GM12878 (cell line): Measurements from ENCODE around the gene RAB35. TPM values are rescaled to one million over a fixed set of nuclear protein-coding genes. Genes with fewer than 3 reads are reported as not detected.

ENCODE experiments used
- ATAC-seq: fragments of 200-7000 bp; cut with Tn5 transposase; 3 replicates; pipeline ENCODE4 v1.9.1; 2020; ENCODE audit warnings: mild to moderate bottlenecking, moderate library complexity
- BruUV-seq: library from RNA; stranded (reverse); fragments of 400-500 nt; replicated peaks from 2 replicates; lab custom pipeline; 2021; lab: Mats Ljungman, UMichigan
- CTCF ChIA-PET: fragments of 300-600 bp; sonication (Branson Sonifier 250); formaldehyde crosslinking; extraction: SDS; loops from one replicate; lab custom pipeline; 2021; ENCODE audit warnings: inconsistent platforms; lab: Yijun Ruan, JAX
- POLR2A ChIA-PET: fragments of 350-600 bp; formaldehyde crosslinking; extraction: SDS; loops from one replicate; lab custom pipeline; 2021; ENCODE audit warnings: inconsistent platforms; lab: Charles Lee
- RAD21 ChIA-PET: fragments of 300-600 bp; sonication (Branson Sonifier 250); formaldehyde crosslinking; loops from one replicate; lab custom pipeline; 2023; ENCODE audit warnings: antibody characterized with exemption; ENCODE audit not compliant: unreplicated experiment; lab: Charles Lee
- SMC1A ChIA-PET: fragments of 300-600 bp; sonication (Branson Sonifier 250); formaldehyde crosslinking; loops from one replicate; lab custom pipeline; 2023; ENCODE audit not compliant: unreplicated experiment, uncharacterized antibody; lab: Charles Lee
- DNase-seq: peaks from one replicate; pipeline ENCODE4 v3.0.0-alpha.2; 2011; ENCODE audit warnings: low read depth, low spot score
- FAIRE-seq: peaks from 3 replicates; lab custom pipeline; 2011; peaks lifted over from hg19 to GRCh38; lab: Jason Lieb, UNC
- H2AFZ ChIP-seq: 2 replicates; pipeline ENCODE4 v1.6.0; 2011; ENCODE audit warnings: low read depth, low read length, control low read depth; ENCODE audit not compliant: control insufficient read depth
- H3K27ac ChIP-seq: 2 replicates; pipeline ENCODE4 v1.5.1; 2011; ENCODE audit warnings: control low read depth; ENCODE audit not compliant: control insufficient read depth, insufficient read depth
- H3K27me3 ChIP-seq, 2 experiments: replicated peaks in 1 of 2; 2 replicates each; pipeline versions ENCODE4 v1.6.0 to v1.6.1; 2011; ENCODE audit warnings: low read length in 1 of 2; ENCODE audit not compliant: control insufficient read depth in 2 of 2, insufficient read depth in 2 of 2
- H3K36me3 ChIP-seq, 2 experiments: 2 replicates each; pipeline ENCODE4 v1.5.1; 2011; ENCODE audit warnings: low read length in 1 of 2; ENCODE audit not compliant: control insufficient read depth in 2 of 2, insufficient read depth in 2 of 2
- H3K4me1 ChIP-seq: 2 replicates; pipeline ENCODE4 v1.6.1; 2011; ENCODE audit warnings: mild to moderate bottlenecking, low read length, moderate library complexity, mixed read lengths; ENCODE audit not compliant: control insufficient read depth, insufficient read depth
- H3K4me2 ChIP-seq: 2 replicates; pipeline ENCODE4 v1.6.0; 2011; ENCODE audit warnings: control low read depth; ENCODE audit not compliant: control insufficient read depth, insufficient read depth
- H3K4me3 ChIP-seq: fragments of 200-600 bp; sonication (generic); 2 replicates; pipeline ENCODE4 v1.5.1; 2016
- H3K79me2 ChIP-seq: 2 replicates; pipeline ENCODE4 v1.6.0; 2011; ENCODE audit warnings: low read length; ENCODE audit not compliant: control insufficient read depth, insufficient read depth
- H3K9ac ChIP-seq: 2 replicates; pipeline ENCODE4 v1.8.0; 2011; ENCODE audit warnings: low read length, control low read depth, mixed read lengths; ENCODE audit not compliant: control insufficient read depth, insufficient read depth
- H3K9me3 ChIP-seq: replicated peaks from 3 replicates; pipeline ENCODE4 v1.5.1; 2011; ENCODE audit warnings: mild to moderate bottlenecking, low read length; ENCODE audit not compliant: control insufficient read depth, insufficient read depth
- H4K20me1 ChIP-seq: 2 replicates; pipeline ENCODE4 v1.6.0; 2011; ENCODE audit not compliant: control insufficient read depth, insufficient read depth
- ASH2L ChIP-seq: fragments of 300-600, 200-600 bp; sonication (generic); IDR thresholded peaks from 2 replicates; pipeline ENCODE4 v1.6.1; 2017; ENCODE audit warnings: low read depth, mild to moderate bottlenecking, borderline replicate concordance
- CBFB ChIP-seq: IDR thresholded peaks from 2 replicates; pipeline ENCODE4 v1.6.1; 2016; ENCODE audit warnings: antibody characterized with exemption, low read depth
- CBX3 ChIP-seq: fragments of 200-600 bp; sonication (generic); IDR thresholded peaks from 2 replicates; pipeline ENCODE4 v1.6.1; 2016; ENCODE audit warnings: low read depth, borderline replicate concordance
- CEBPB ChIP-seq, 2 experiments: fragments of 150-350 bp in 1 of 2; IDR thresholded peaks; 2 replicates each; pipeline ENCODE4 v1.6.1; 2012 to 2014; ENCODE audit warnings: low read depth in 2 of 2, low read length in 2 of 2, borderline replicate concordance in 1 of 2, inconsistent platforms in 1 of 2
- IRF4 ChIP-seq: IDR thresholded peaks from 2 replicates; pipeline ENCODE4 v1.6.1; 2011; ENCODE audit warnings: low read depth, low read length
- JUNB ChIP-seq: IDR thresholded peaks from 2 replicates; pipeline ENCODE4 v1.6.1; 2016; ENCODE audit warnings: antibody characterized with exemption, mild to moderate bottlenecking
- PAX5 ChIP-seq: IDR thresholded peaks from 2 replicates; pipeline ENCODE4 v1.6.1; 2011; ENCODE audit warnings: low read depth, low read length, borderline replicate concordance
- RB1 ChIP-seq: fragments of 450-650 bp; formaldehyde crosslinking; IDR thresholded peaks from 2 replicates; pipeline ENCODE4 v1.6.1; 2017; ENCODE audit warnings: mild to moderate bottlenecking, borderline replicate concordance
- SMARCA5 ChIP-seq: fragments of 450-650 bp; IDR thresholded peaks from 2 replicates; pipeline ENCODE4 v1.6.1; 2017; ENCODE audit warnings: mild to moderate bottlenecking
- STAT3 ChIP-seq: IDR thresholded peaks from 2 replicates; pipeline ENCODE4 v1.6.1; 2011; ENCODE audit warnings: low read depth, low read length, improper control_type of control experiment
- WGBS: methylation state at CpG from one replicate; pipeline ENCODE4 v1.1.6; 2016; ENCODE audit warnings: low lambda C conversion rate; ENCODE audit not compliant: insufficient replicate concordance, insufficient coverage; ENCODE audit errors: missing lambda C conversion rate; 5-methylcytosine and 5-hydroxymethylcytosine counted together
- in situ Hi-C: fragments of 300-500 bp; cut with MboI; formaldehyde crosslinking; loops from 9 replicates; pipeline ENCODE4 v1.14.3; 2018; ENCODE audit warnings: mixed read lengths
- intact Hi-C: fragments of 100-400 bp; cut with micrococcal nuclease; formaldehyde crosslinking; loops from one replicate; pipeline ENCODE4 v1.14.2; 2022; ENCODE audit not compliant: unreplicated experiment
- polyA plus RNA-seq, 11 experiments: library from polyadenylated mRNA; depleted of rRNA in 4 of 11; unstranded in 6 of 11; stranded (reverse) in 5 of 11; fragments of >200 nt; fragmentation: Nextera tagmentation in 4 of 11; fragmentation: Illumina TruSeq in 1 of 11; extraction: Ambion mirVana in 4 of 11; extraction: Trizol in 1 of 11; gene quantifications; 1 replicate in 1 of 11; 2 replicates in 10 of 11; pipeline versions ENCODE4 v1.2.1 to v1.2.3, GENCODE V29; 2011 to 2016; ENCODE audit warnings: inconsistent platforms in 2 of 11, missing spikeins in 2 of 11, low read depth in 1 of 11
- total RNA-seq, 4 experiments: library from RNA; depleted of rRNA in 3 of 4; stranded (reverse); fragments of >200 nt in 3 of 4; fragmentation: Illumina TruSeq in 1 of 4; extraction: Trizol in 1 of 4; gene quantifications; 2 replicates each; pipeline versions ENCODE4 v1.2.1 to v1.2.3, GENCODE V29; 2013 to 2021
- TF ChIP-seq, protein P1 (sequence below): IDR thresholded peaks from 2 replicates; pipeline ENCODE4 v1.6.1; 2011; ENCODE audit warnings: low read depth, low read length, improper control_type of control experiment, borderline replicate concordance
- TF ChIP-seq, protein P2 (sequence below): IDR thresholded peaks from 2 replicates; pipeline ENCODE4 v1.6.1; 2012; ENCODE audit warnings: low read depth, low read length, improper control_type of control experiment
- TF ChIP-seq, protein P3 (sequence below): fragments of 450-650 bp; IDR thresholded peaks from 2 replicates; pipeline ENCODE4 v1.6.1; 2017; ENCODE audit warnings: mild to moderate bottlenecking, moderate library complexity

RAB35 gene
- total and polyA plus RNA-seq, 10 of the 15 experiments (the other 5 are each of a cell fraction or from before 2014, with no cell fraction given) = 0.76 to 99.2 (median 43.8) TPM

DNA sequence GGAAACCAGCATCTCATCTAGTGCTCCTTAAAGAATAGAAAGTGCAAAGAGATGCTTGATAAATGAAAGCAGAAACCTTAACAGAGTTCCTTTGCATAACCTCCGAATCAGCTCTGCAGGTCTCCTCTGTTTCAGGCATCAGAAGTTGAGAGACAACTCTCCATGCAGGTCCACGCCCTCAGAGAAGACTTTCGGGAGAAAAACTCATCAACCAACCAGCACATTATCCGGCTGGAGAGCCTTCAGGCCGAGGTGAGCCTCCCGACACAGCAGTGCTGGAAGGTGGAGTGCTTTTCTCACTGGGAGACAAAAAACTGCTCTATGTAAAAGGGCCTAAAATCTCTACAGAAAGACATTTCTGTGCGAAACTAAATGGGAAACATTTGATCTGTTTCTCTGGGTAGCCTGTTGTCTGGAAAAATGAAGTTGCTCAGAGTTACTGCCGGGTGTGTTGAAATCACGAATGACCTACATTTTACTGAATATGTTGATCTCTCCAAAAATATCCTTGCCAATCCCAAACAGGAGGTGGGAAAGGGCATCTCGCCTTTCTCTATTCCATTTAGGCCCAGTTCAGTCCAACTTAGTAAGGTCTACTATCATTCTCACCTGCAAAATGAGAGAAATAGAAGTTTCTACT is 54.9 kb downstream of the RAB35 start:
- Histone ChIP-seq H3K79me2 (no peaks in the 10 kb centered on the region), H3K27me3 (no peaks in the 10 kb centered on the region), H3K4me3 (no peak overlapping the region), H3K27ac (no peak overlapping the region), H2AFZ (no peak overlapping the region), H3K9ac (no peak overlapping the region), H4K20me1 (no peaks in the 10 kb centered on the region), H3K4me1 (no peaks in the 10 kb centered on the region), H3K4me2 (no peak overlapping the region), H3K9me3 (no peaks in the 10 kb centered on the region), H3K36me3 (no peaks in the 10 kb centered on the region)
- no TSS peak for BruUV-seq
- ATAC-seq (no peak), FAIRE-seq (no peak), DNase-seq (no peak)
- in situ Hi-C loops = no loop called here
- RAD21 ChIA-PET = no interaction called here
- SMC1A ChIA-PET = no interaction called here
- no peak for TF ChIP-seq JUNB
- no peak for TF ChIP-seq CEBPB (IDR thresholded peaks at IDR 0.05; ENCODE audit: borderline replicate concordance in 1 of 2, low read depth in 2 of 2, low read length in 2 of 2)
- no peak for TF ChIP-seq SMARCA5
- TF ChIP-seq, protein P1, sequence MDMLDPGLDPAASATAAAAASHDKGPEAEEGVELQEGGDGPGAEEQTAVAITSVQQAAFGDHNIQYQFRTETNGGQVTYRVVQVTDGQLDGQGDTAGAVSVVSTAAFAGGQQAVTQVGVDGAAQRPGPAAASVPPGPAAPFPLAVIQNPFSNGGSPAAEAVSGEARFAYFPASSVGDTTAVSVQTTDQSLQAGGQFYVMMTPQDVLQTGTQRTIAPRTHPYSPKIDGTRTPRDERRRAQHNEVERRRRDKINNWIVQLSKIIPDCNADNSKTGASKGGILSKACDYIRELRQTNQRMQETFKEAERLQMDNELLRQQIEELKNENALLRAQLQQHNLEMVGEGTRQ = no peak
- no peak for TF ChIP-seq PAX5
- no peak for TF ChIP-seq RB1
- no peak for TF ChIP-seq CBX3
- TF ChIP-seq CBFB = no peak
- TF ChIP-seq, protein P2, sequence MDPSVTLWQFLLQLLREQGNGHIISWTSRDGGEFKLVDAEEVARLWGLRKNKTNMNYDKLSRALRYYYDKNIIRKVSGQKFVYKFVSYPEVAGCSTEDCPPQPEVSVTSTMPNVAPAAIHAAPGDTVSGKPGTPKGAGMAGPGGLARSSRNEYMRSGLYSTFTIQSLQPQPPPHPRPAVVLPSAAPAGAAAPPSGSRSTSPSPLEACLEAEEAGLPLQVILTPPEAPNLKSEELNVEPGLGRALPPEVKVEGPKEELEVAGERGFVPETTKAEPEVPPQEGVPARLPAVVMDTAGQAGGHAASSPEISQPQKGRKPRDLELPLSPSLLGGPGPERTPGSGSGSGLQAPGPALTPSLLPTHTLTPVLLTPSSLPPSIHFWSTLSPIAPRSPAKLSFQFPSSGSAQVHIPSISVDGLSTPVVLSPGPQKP = no peak
- no peak for TF ChIP-seq STAT3
- TF ChIP-seq ASH2L = no peak
- TF ChIP-seq IRF4 = no peak
- TF ChIP-seq, protein P3, sequence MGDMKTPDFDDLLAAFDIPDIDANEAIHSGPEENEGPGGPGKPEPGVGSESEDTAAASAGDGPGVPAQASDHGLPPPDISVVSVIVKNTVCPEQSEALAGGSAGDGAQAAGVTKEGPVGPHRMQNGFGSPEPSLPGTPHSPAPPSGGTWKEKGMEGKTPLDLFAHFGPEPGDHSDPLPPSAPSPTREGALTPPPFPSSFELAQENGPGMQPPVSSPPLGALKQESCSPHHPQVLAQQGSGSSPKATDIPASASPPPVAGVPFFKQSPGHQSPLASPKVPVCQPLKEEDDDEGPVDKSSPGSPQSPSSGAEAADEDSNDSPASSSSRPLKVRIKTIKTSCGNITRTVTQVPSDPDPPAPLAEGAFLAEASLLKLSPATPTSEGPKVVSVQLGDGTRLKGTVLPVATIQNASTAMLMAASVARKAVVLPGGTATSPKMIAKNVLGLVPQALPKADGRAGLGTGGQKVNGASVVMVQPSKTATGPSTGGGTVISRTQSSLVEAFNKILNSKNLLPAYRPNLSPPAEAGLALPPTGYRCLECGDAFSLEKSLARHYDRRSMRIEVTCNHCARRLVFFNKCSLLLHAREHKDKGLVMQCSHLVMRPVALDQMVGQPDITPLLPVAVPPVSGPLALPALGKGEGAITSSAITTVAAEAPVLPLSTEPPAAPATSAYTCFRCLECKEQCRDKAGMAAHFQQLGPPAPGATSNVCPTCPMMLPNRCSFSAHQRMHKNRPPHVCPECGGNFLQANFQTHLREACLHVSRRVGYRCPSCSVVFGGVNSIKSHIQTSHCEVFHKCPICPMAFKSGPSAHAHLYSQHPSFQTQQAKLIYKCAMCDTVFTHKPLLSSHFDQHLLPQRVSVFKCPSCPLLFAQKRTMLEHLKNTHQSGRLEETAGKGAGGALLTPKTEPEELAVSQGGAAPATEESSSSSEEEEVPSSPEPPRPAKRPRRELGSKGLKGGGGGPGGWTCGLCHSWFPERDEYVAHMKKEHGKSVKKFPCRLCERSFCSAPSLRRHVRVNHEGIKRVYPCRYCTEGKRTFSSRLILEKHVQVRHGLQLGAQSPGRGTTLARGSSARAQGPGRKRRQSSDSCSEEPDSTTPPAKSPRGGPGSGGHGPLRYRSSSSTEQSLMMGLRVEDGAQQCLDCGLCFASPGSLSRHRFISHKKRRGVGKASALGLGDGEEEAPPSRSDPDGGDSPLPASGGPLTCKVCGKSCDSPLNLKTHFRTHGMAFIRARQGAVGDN = no peak
- 72% methylated on average over 10 of the region's 10 CpGs for WGBS
- CTCF ChIA-PET = no interaction called here
- intact Hi-C loops = no loop called here
- POLR2A ChIA-PET = no interaction called here
